Progenitor cell of endocrine pancreas (in vitro differentiated cells): ENCODE results near the gene CSAD. TPM values are rescaled to one million over a fixed set of nuclear protein-coding genes. Genes with fewer than 3 reads are reported as not detected.
A peak's percentile ranks its signal among the peaks of the same experiment; 100 is the strongest.

Experiments used
- DNase-seq: peaks from one replicate; pipeline ENCODE4 v3.0.0; 2021; ENCODE audit warnings: low spot score; ENCODE audit not compliant: unreplicated experiment
- H3K27ac Mint-ChIP-seq: 2 replicates; pipeline ENCODE4 v1.8.0; 2021; ENCODE audit warnings: mild to moderate bottlenecking, moderate library complexity, mixed read lengths
- H3K27me3 Mint-ChIP-seq: 2 replicates; pipeline ENCODE4 v1.8.0; 2021; ENCODE audit warnings: mixed read lengths
- H3K36me3 Mint-ChIP-seq: 2 replicates; pipeline ENCODE4 v1.8.0; 2022; ENCODE audit warnings: mixed read lengths; ENCODE audit not compliant: insufficient read depth
- H3K4me1 Mint-ChIP-seq: 2 replicates; pipeline ENCODE4 v1.8.0; 2021; ENCODE audit warnings: low read depth, mixed read lengths
- H3K4me3 Mint-ChIP-seq: 2 replicates; pipeline ENCODE4 v1.8.0; 2021; ENCODE audit warnings: low read depth, mild to moderate bottlenecking, moderate library complexity, mixed read lengths
- H3K9me3 Mint-ChIP-seq: 2 replicates; pipeline ENCODE4 v1.8.0; 2021; ENCODE audit warnings: low read depth, mixed read lengths
- long read RNA-seq: library from polyadenylated mRNA; unstranded; transcript quantifications from one replicate; pipeline ENCODE4 v2.0.0, GENCODE V29; 2020
- total RNA-seq: library from RNA; stranded (reverse); gene quantifications from 2 replicates; pipeline ENCODE4 v1.2.1, GENCODE V29; 2021
- TF ChIP-seq, protein P1 (sequence below): fragments of 200-600 bp; sonication (generic); IDR thresholded peaks from one replicate; pipeline ENCODE4 v1.5.0; 2021; ENCODE audit warnings: antibody characterized with exemption, mild to moderate bottlenecking; ENCODE audit not compliant: unreplicated experiment

CSAD gene, protein sequence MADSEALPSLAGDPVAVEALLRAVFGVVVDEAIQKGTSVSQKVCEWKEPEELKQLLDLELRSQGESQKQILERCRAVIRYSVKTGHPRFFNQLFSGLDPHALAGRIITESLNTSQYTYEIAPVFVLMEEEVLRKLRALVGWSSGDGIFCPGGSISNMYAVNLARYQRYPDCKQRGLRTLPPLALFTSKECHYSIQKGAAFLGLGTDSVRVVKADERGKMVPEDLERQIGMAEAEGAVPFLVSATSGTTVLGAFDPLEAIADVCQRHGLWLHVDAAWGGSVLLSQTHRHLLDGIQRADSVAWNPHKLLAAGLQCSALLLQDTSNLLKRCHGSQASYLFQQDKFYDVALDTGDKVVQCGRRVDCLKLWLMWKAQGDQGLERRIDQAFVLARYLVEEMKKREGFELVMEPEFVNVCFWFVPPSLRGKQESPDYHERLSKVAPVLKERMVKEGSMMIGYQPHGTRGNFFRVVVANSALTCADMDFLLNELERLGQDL
- 58.6 and 59.0 TPM in 2 replicates for total RNA-seq
- long read RNA-seq, partial matches to known transcripts = 1 of 10 reads
- long read RNA-seq, other reads (novel, unspliced or antisense) = 9 of 10 reads

DNA sequence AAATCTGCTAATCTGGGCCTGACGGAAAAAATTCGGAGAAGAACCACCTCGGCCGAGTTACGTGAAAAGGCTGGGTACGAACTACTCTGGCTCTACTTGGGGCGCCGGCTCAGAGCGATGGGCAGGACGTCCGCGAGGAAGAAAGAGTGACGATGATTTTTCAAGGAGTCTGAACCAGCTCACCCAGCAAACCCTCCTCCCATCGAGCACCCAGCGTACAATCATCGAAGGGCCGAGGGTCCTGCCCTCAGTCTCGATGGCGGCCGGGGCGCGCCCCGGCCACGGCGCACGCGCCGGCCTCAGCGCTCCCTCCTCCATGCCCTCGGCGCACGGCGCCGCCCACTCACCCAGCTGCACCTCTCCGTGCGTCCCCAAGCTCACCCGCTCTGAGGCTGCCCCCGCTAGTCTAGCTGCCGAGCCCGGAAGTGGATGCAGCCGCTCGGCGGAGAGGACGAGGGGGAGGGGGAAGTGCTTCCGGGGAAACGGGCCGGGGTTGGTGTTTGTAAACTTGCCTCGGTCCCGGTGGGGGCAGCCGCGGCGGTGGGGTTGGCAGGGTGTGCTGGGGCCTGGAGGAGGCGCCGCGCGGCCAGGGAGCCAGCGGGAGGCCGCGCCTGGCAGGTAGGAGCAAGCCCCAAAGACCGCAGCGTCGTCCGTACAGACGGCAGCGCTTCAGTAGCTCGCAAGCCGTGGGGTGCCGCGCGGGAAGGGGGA lies at the start of gene CSAD, which contains the start of gene ZNF740:
Gene CSAD (minus strand): TSS at position 706 of the 711 bp plus-strand sequence. CDS start 7,455 bp downstream, outside the sequence.
Gene ZNF740 (plus strand): TSS at position 503 of the 711 bp plus-strand sequence. CDS start 1,262 bp downstream, outside the sequence.
- H3K27me3 Mint-ChIP-seq = no peaks in the 10 kb centered on the region
- peak within 1 kb of the TSS; percentile 85 for H3K4me3 Mint-ChIP-seq
- TF ChIP-seq, protein P1, sequence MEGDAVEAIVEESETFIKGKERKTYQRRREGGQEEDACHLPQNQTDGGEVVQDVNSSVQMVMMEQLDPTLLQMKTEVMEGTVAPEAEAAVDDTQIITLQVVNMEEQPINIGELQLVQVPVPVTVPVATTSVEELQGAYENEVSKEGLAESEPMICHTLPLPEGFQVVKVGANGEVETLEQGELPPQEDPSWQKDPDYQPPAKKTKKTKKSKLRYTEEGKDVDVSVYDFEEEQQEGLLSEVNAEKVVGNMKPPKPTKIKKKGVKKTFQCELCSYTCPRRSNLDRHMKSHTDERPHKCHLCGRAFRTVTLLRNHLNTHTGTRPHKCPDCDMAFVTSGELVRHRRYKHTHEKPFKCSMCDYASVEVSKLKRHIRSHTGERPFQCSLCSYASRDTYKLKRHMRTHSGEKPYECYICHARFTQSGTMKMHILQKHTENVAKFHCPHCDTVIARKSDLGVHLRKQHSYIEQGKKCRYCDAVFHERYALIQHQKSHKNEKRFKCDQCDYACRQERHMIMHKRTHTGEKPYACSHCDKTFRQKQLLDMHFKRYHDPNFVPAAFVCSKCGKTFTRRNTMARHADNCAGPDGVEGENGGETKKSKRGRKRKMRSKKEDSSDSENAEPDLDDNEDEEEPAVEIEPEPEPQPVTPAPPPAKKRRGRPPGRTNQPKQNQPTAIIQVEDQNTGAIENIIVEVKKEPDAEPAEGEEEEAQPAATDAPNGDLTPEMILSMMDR = no peak
- H3K4me1 Mint-ChIP-seq = peaks cover 38% of the 10 kb centered on the region
- H3K27ac Mint-ChIP-seq = peak within 1 kb of the TSS; percentile 99
- peak; percentile 89 for DNase-seq
- no peaks in the 10 kb centered on the region for H3K9me3 Mint-ChIP-seq
- H3K36me3 Mint-ChIP-seq = peaks cover 16% of the 10 kb centered on the region

DNA sequence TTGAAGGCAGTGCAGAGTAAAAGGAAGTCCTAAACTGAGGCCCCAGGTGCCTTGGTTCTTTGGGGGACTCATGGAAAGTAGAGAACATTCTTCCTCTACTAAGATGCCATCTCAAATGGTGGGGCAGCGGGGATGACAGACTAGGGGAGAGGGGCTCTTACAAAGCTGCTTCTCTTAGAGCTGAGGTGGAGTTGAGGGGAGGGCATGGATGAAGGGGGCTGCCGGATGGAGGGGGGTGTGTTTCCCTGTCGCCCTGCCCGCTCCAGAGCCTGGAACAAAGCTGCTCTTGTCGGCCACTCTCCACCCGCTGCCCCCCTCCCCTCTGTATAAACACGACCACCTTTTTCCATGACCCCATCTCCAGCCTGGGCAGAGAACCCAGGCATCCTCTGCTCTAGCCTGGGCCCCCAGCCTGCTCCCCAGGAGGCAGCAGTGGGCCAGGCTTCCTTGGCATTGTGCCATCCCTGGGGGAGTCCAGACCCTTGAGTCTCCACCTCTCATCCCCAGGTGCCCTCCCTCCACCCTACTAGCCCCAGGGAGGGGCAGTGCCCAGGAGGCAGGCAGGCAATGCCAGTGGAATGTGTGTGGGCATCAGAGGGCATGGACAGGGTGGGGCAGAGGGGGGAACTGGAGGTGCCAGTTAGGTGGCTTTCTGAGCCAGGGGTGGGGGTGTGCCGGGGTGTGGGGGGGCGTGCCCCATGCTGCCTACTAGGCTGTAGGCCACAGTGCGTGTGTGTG lies 49.6 kb upstream of the CSAD start:
- H3K9me3 Mint-ChIP-seq = no peaks in the 10 kb centered on the region
- H3K27me3 Mint-ChIP-seq = peaks cover 61% of the 10 kb centered on the region
- H3K4me3 Mint-ChIP-seq = no peak overlapping the region
- TF ChIP-seq, protein P1 = no peak
- no peak for DNase-seq
- H3K36me3 Mint-ChIP-seq = no peaks in the 10 kb centered on the region
- peaks cover 19% of the 10 kb centered on the region for H3K4me1 Mint-ChIP-seq
- H3K27ac Mint-ChIP-seq = no peak overlapping the region

DNA sequence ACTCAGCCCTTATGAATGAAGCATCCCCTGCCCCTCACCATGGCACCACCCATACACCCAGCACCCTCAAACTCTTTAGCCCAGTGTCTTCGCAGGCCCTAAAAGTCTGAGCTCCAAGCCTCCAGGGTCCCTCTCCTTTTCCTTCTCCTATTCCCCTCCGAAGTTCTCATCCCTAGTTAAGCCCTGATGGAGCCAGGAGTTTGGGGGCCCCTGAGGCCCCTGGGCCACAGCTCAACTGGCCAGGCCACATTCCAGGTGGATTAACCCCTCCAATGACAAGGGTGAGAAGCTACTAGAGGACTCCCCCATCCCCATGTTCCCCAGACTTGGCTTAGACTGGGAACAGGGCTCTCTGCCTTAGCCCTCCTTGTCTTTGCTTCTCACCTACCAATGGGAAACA lies 48.7 kb upstream of the CSAD start:
- Mint-ChIP-seq H3K36me3 (no peaks in the 10 kb centered on the region), H3K9me3 (no peaks in the 10 kb centered on the region), H3K27me3 (peaks cover 57% of the 10 kb centered on the region), H3K27ac (no peak overlapping the region), H3K4me3 (no peak overlapping the region), H3K4me1 (peaks cover 28% of the 10 kb centered on the region)
- no peak for DNase-seq
- TF ChIP-seq, protein P1 = no peak

DNA sequence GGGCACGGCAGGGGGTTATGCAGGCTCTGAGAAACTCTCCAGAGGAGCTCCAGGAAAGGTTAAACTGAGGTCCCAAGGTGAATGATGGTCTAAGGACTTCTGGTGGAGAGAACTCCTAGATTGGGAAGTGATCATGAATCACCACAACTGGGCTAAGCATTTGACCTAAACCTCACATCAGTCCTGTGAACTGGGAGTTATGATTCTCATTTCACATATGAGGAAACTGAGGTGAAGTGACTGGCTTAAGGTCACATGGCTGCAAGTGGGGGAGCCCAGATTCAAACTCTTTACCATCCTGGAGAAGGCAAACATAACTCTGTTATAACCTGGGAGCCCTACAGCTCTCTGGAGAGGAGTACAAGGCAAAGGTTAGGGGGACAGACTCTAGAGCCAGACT lies 47.1 kb upstream of the CSAD start:
- H3K27ac Mint-ChIP-seq = no peak overlapping the region
- no peak for DNase-seq
- no peaks in the 10 kb centered on the region for H3K9me3 Mint-ChIP-seq
- TF ChIP-seq, protein P1 = no peak
- H3K27me3 Mint-ChIP-seq = peaks cover 51% of the 10 kb centered on the region
- no peaks in the 10 kb centered on the region for H3K36me3 Mint-ChIP-seq
- peaks cover 32% of the 10 kb centered on the region for H3K4me1 Mint-ChIP-seq
- H3K4me3 Mint-ChIP-seq = no peak overlapping the region
